H1 (cell line): Measurements from ENCODE around the gene FBXL17.

Source experiments
- ATF3 ChIP-seq: IDR thresholded peaks from 2 replicates; pipeline ENCODE4 v1.6.1; 2011; ENCODE audit warnings: low read depth, mild to moderate bottlenecking, low read length; ENCODE audit not compliant: insufficient read depth
- CBX8 ChIP-seq: fragments of 300-800, 300-1000 bp; sonication (generic); IDR thresholded peaks from 2 replicates; pipeline ENCODE4 v1.7.1; 2016; ENCODE audit warnings: low read depth, low read length, borderline replicate concordance
- CTCF ChIP-seq, 3 experiments: IDR thresholded peaks; 1 replicate in 2 of 3; 2 replicates in 1 of 3; pipeline versions ENCODE4 v1.5.1 to v1.6.1; 2011; ENCODE audit warnings: low read length in 3 of 3, mild to moderate bottlenecking in 3 of 3, inconsistent platforms in 2 of 3, low read depth in 1 of 3, moderate library complexity in 1 of 3; ENCODE audit not compliant: insufficient read depth in 1 of 3; ENCODE audit errors: control extremely low read depth in 1 of 3
- EGR1 ChIP-seq: IDR thresholded peaks from 2 replicates; pipeline ENCODE4 v1.6.1; 2011; ENCODE audit warnings: low read depth, low read length, borderline replicate concordance
- GTF2F1 ChIP-seq: IDR thresholded peaks from 2 replicates; pipeline ENCODE4 v1.6.1; 2012; ENCODE audit warnings: low read depth, low read length, improper control_type of control experiment, borderline replicate concordance
- JUND ChIP-seq: IDR thresholded peaks from 2 replicates; pipeline ENCODE4 v1.6.1; 2011; ENCODE audit warnings: mild to moderate bottlenecking, improper control_type of control experiment, low read length
- KDM1A ChIP-seq: fragments of 200-600, 300-600 bp; sonication (generic); IDR thresholded peaks from 2 replicates; pipeline ENCODE4 v1.7.1; 2016; ENCODE audit warnings: mild to moderate bottlenecking, low read length, borderline replicate concordance
- POLR2A ChIP-seq, 2 experiments: IDR thresholded peaks; 1 replicate in 1 of 2; 2 replicates in 1 of 2; pipeline ENCODE4 v1.6.1; 2011; ENCODE audit warnings: low read depth in 2 of 2, low read length in 2 of 2, mild to moderate bottlenecking in 2 of 2; ENCODE audit errors: control extremely low read depth in 1 of 2
- POLR2AphosphoS5 ChIP-seq: IDR thresholded peaks from 2 replicates; pipeline ENCODE4 v1.6.1; 2011; ENCODE audit warnings: low read depth, low read length
- RAD21 ChIP-seq, 2 experiments: IDR thresholded peaks in 1 of 2; conservative IDR thresholded peaks in 1 of 2; 2 replicates each; pipeline ENCODE4 v1.6.1; 2011; ENCODE audit warnings: low read depth in 2 of 2, low read length in 2 of 2, improper control_type of control experiment in 1 of 2, inconsistent platforms in 1 of 2, mild to moderate bottlenecking in 1 of 2, moderate library complexity in 1 of 2
- RXRA ChIP-seq: IDR thresholded peaks from 2 replicates; pipeline ENCODE4 v1.6.1; 2011; ENCODE audit warnings: low read depth, mild to moderate bottlenecking, low read length, moderate library complexity; ENCODE audit not compliant: insufficient read depth
- TAF1 ChIP-seq: IDR thresholded peaks from 2 replicates; pipeline ENCODE4 v1.6.1; 2011; ENCODE audit warnings: mild to moderate bottlenecking, low read depth, low read length
- TEAD4 ChIP-seq: IDR thresholded peaks from 2 replicates; pipeline ENCODE4 v1.6.1; 2012; ENCODE audit warnings: low read depth, low read length, inconsistent platforms, mixed read lengths

- TF ChIP-seq JUND (no peak), RAD21 (IDR thresholded peaks at IDR 0.05 in 1 of 2, conservative IDR thresholded peaks at IDR 0.05 in 1 of 2; ENCODE audit: low read depth in 2 of 2, low read length in 2 of 2) (peak; percentile 34 to 39; a peak in 3 of 4 replicates), CTCF (IDR thresholded peaks at IDR 0.05; ENCODE audit: control extremely low read depth in 1 of 3, insufficient read depth in 1 of 3, low read depth in 1 of 3, low read length in 3 of 3) (peak in 1 of 3 experiments; percentile 3; a peak in 1 of 4 replicates), POLR2AphosphoS5 (no peak), TAF1 (no peak), GTF2F1 (no peak), TEAD4 (no peak), ATF3 (no peak), CBX8 (no peak), KDM1A (no peak), EGR1 (no peak), POLR2A (IDR thresholded peaks at IDR 0.05; ENCODE audit: control extremely low read depth in 1 of 2, low read depth in 2 of 2, low read length in 2 of 2) (no peak), RXRA (no peak)
These were observed 526.7 kb downstream of the FBXL17 start for GRCh38 chr5:107855171-107855570.
